Endodermal cell (in vitro differentiated cells): ENCODE results near the gene IL19. TPM values are rescaled to one million over a fixed set of nuclear protein-coding genes. Genes with fewer than 3 reads are reported as not detected.

Experiments used
- DNase-seq: peaks from one replicate; pipeline ENCODE4 v3.0.0-alpha.2; 2017
- H3K27ac ChIP-seq: 2 replicates; pipeline ENCODE4 v1.5.1; 2013; ENCODE audit warnings: mild to moderate bottlenecking, low read depth, low read length, moderate library complexity
- H3K27me3 ChIP-seq: 2 replicates; pipeline ENCODE4 v1.6.1; 2013; ENCODE audit warnings: mild to moderate bottlenecking, low read length, moderate library complexity; ENCODE audit not compliant: insufficient read depth, control insufficient read depth, poor library complexity, severe bottlenecking
- H3K36me3 ChIP-seq: 2 replicates; pipeline ENCODE4 v1.7.0; 2013; ENCODE audit warnings: mild to moderate bottlenecking, low read length, moderate library complexity; ENCODE audit not compliant: control insufficient read depth, insufficient read depth
- H3K4me1 ChIP-seq: one replicate; pipeline ENCODE4 v1.7.0; 2013; ENCODE audit warnings: low read length; ENCODE audit not compliant: control insufficient read depth, insufficient read depth
- H3K4me3 ChIP-seq: 2 replicates; pipeline ENCODE4 v1.5.1; 2013; ENCODE audit warnings: mild to moderate bottlenecking, low read length, moderate library complexity
- H3K9ac ChIP-seq: 2 replicates; pipeline ENCODE4 v1.6.1; 2013; ENCODE audit warnings: mild to moderate bottlenecking, low read length, moderate library complexity; ENCODE audit not compliant: poor library complexity, severe bottlenecking; ENCODE audit errors: extremely low read depth
- H3K9me3 ChIP-seq: 2 replicates; pipeline ENCODE4 v1.6.1; 2013; ENCODE audit warnings: mild to moderate bottlenecking, low read length, moderate library complexity; ENCODE audit not compliant: control insufficient read depth
- H3K27ac Mint-ChIP-seq: 2 replicates; pipeline ENCODE4 v1.8.0; 2020; ENCODE audit warnings: mixed read lengths
- H3K27me3 Mint-ChIP-seq: 2 replicates; pipeline ENCODE4 v1.8.0; 2021; ENCODE audit warnings: mild to moderate bottlenecking, mixed read lengths; ENCODE audit not compliant: insufficient read depth
- H3K36me3 Mint-ChIP-seq: 2 replicates; pipeline ENCODE4 v1.8.0; 2020; ENCODE audit warnings: low read depth, mixed read lengths
- H3K4me1 Mint-ChIP-seq: 2 replicates; pipeline ENCODE4 v1.8.0; 2020; ENCODE audit warnings: mixed read lengths
- H3K4me3 Mint-ChIP-seq: 2 replicates; pipeline ENCODE4 v1.8.0; 2020; ENCODE audit warnings: mild to moderate bottlenecking, moderate library complexity, mixed read lengths
- H3K9me3 Mint-ChIP-seq: 2 replicates; pipeline ENCODE4 v1.8.0; 2020; ENCODE audit warnings: mild to moderate bottlenecking, mixed read lengths
- CTCF ChIP-seq: fragments of 200-600 bp; sonication (generic); conservative IDR thresholded peaks from 2 replicates; pipeline ENCODE4 v1.5.0; 2021; ENCODE audit warnings: antibody characterized with exemption, mild to moderate bottlenecking
- WGBS, 2 experiments: methylation state at CpG; one replicate each; pipeline versions ENCODE4 v1.1.5 to v1.1.7; 2013; ENCODE audit warnings: missing lambda C conversion rate in 2 of 2, mixed read lengths in 1 of 2; ENCODE audit not compliant: insufficient coverage in 1 of 2, insufficient read length in 1 of 2; 5-methylcytosine and 5-hydroxymethylcytosine counted together
- total RNA-seq, 2 donors: library from RNA; stranded (reverse); fragmentation: NEBNext Ultra II Directional in 1 of 2; extraction: Animal tissue kit (Norgen Biotek cat#: 25700) in 1 of 2; gene quantifications; 2 replicates in 1 of 2; 3 replicates in 1 of 2; pipeline ENCODE4 v1.2.1, GENCODE V29; 2021

IL19 gene
- total RNA-seq, 2 donors from 2014 or later, result not detected

GRCh38 chr1:206867716-206868115, 97.1 kb downstream of the IL19 start:
- H3K27me3 ChIP-seq, result peaks cover 42% of the 10 kb centered on the region
- Mint-ChIP-seq H3K27me3 (peaks cover 29% of the 10 kb centered on the region), H3K36me3 (no peaks in the 10 kb centered on the region), H3K4me3 (no peak overlapping the region), H3K4me1 (peaks cover 7% of the 10 kb centered on the region), H3K9me3 (peaks cover 6% of the 10 kb centered on the region), H3K27ac (no peak overlapping the region)
- no peak for DNase-seq
- TF ChIP-seq CTCF, result no peak
- H3K27ac ChIP-seq, result no peak overlapping the region
- H3K9ac ChIP-seq, result no peak overlapping the region
- H3K4me1 ChIP-seq, result no peaks in the 10 kb centered on the region
- H3K36me3 ChIP-seq, result no peaks in the 10 kb centered on the region
- H3K9me3 ChIP-seq, result peaks cover 7% of the 10 kb centered on the region
- no peak overlapping the region for H3K4me3 ChIP-seq

GRCh38 chr1:206868264-206868663, 97.7 kb downstream of the IL19 start:
- Mint-ChIP-seq H3K36me3 (no peaks in the 10 kb centered on the region), H3K27ac (no peak overlapping the region), H3K27me3 (peaks cover 29% of the 10 kb centered on the region), H3K4me3 (no peak overlapping the region), H3K9me3 (peaks cover 6% of the 10 kb centered on the region), H3K4me1 (peaks cover 3% of the 10 kb centered on the region)
- Histone ChIP-seq H3K27me3 (peaks cover 42% of the 10 kb centered on the region), H3K27ac (no peak overlapping the region), H3K9ac (no peak overlapping the region), H3K9me3 (peaks cover 10% of the 10 kb centered on the region), H3K4me1 (no peaks in the 10 kb centered on the region), H3K36me3 (no peaks in the 10 kb centered on the region), H3K4me3 (no peak overlapping the region)
- no peak for DNase-seq
- TF ChIP-seq CTCF, result no peak
- WGBS, 2 experiments, result 57 to 60% methylated on average over 1 of the region's 1 CpG

GRCh38 chr1:206872139-206872538, 101.6 kb downstream of the IL19 start:
- no peak overlapping the region for H3K4me3 ChIP-seq
- no peaks in the 10 kb centered on the region for H3K4me1 ChIP-seq
- no peak for DNase-seq
- H3K4me3 Mint-ChIP-seq, result no peak overlapping the region
- H3K36me3 ChIP-seq, result no peaks in the 10 kb centered on the region
- no peaks in the 10 kb centered on the region for H3K36me3 Mint-ChIP-seq
- no peaks in the 10 kb centered on the region for H3K4me1 Mint-ChIP-seq
- WGBS, 2 experiments, result 92 to 94% methylated on average over 2 to 3 of the region's 3 CpGs
- H3K27ac ChIP-seq, result no peak overlapping the region
- no peak overlapping the region for H3K9ac ChIP-seq
- TF ChIP-seq CTCF, result no peak
- H3K27me3 Mint-ChIP-seq, result peaks cover 15% of the 10 kb centered on the region
- H3K27me3 ChIP-seq, result peaks cover 27% of the 10 kb centered on the region
- H3K9me3 ChIP-seq, result peaks cover 10% of the 10 kb centered on the region
- H3K27ac Mint-ChIP-seq, result no peak overlapping the region
- peaks cover 22% of the 10 kb centered on the region for H3K9me3 Mint-ChIP-seq
